ENCODE data around the gene ZNF213.

Gene ZNF213

GRCh38 chr16:3101018-3101840, 33.6 kb upstream of the ZNF213 start:
- peaks cover 4 to 42% (median 27%) of the 10 kb centered on the region in 5 donors for H3K4me1 ChIP-seq (ENCODE audit: control insufficient read depth in 5 of 5, insufficient read depth in 5 of 5, low read length in 5 of 5)
- H3K9ac ChIP-seq (ENCODE audit: low read length in 5 of 5), result no peak overlapping the region
- no peaks in the 10 kb centered on the region for H3K36me3 ChIP-seq (ENCODE audit: control insufficient read depth in 5 of 5, insufficient read depth in 5 of 5, low read length in 5 of 5)
- H3K9me3 ChIP-seq (ENCODE audit: control insufficient read depth in 5 of 5, low read length in 5 of 5), result no peaks in the 10 kb centered on the region
- H3K27me3 ChIP-seq (ENCODE audit: control insufficient read depth in 5 of 5, insufficient read depth in 4 of 5, low read length in 5 of 5), result no peaks in the 10 kb centered on the region
- peak overlapping the region; percentile 55 for H3K27ac ChIP-seq (ENCODE audit: low read depth, low read length)
- H3K4me3 ChIP-seq (ENCODE audit: low read depth in 1 of 5, low read length in 5 of 5), result peak overlapping the region in 4 of 5 donors; percentile 2 to 51 (median 28)

GRCh38 chr16:3101841-3102470, 32.9 kb upstream of the ZNF213 start:
- Histone ChIP-seq H3K27ac (ENCODE audit: low read depth, low read length) (peak overlapping the region; percentile 55), H3K4me1 (ENCODE audit: control insufficient read depth in 5 of 5, insufficient read depth in 5 of 5, low read length in 5 of 5) (peaks cover 4 to 46% (median 32%) of the 10 kb centered on the region in 5 donors), H3K27me3 (ENCODE audit: control insufficient read depth in 5 of 5, insufficient read depth in 4 of 5, low read length in 5 of 5) (no peaks in the 10 kb centered on the region), H3K9ac (ENCODE audit: low read length in 5 of 5) (peak overlapping the region in 1 of 5 donors; percentile 52), H3K4me3 (ENCODE audit: low read depth in 1 of 5, low read length in 5 of 5) (peak overlapping the region in 3 of 5 donors; percentile 6 to 44 (median 11)), H3K9me3 (ENCODE audit: control insufficient read depth in 5 of 5, low read length in 5 of 5) (no peaks in the 10 kb centered on the region), H3K36me3 (ENCODE audit: control insufficient read depth in 5 of 5, insufficient read depth in 5 of 5, low read length in 5 of 5) (no peaks in the 10 kb centered on the region)

- H3K9ac ChIP-seq (ENCODE audit: low read length in 5 of 5), result peak overlapping the region in 4 of 5 donors; percentile 64 to 85 (median 72)
- H3K36me3 ChIP-seq (ENCODE audit: control insufficient read depth in 5 of 5, insufficient read depth in 5 of 5, low read length in 5 of 5), result no peaks in the 10 kb centered on the region
- H3K4me1 ChIP-seq (ENCODE audit: control insufficient read depth in 5 of 5, insufficient read depth in 5 of 5, low read length in 5 of 5), result peaks cover 0 to 32% (median 20%) of the 10 kb centered on the region in 5 donors
- no peaks in the 10 kb centered on the region for H3K27me3 ChIP-seq (ENCODE audit: control insufficient read depth in 5 of 5, insufficient read depth in 4 of 5, low read length in 5 of 5)
- H3K4me3 ChIP-seq (ENCODE audit: low read depth in 1 of 5, low read length in 5 of 5), result peak overlapping the region in 4 of 5 donors; percentile 64 to 72 (median 67)
- no peaks in the 10 kb centered on the region for H3K9me3 ChIP-seq (ENCODE audit: control insufficient read depth in 5 of 5, low read length in 5 of 5)
- peak overlapping the region; percentile 72 for H3K27ac ChIP-seq (ENCODE audit: low read depth, low read length)
Measured at GRCh38 chr16:3106205-3106928, 28.5 kb upstream of the ZNF213 start.

- peaks cover 0 to 23% (median 20%) of the 10 kb centered on the region in 5 donors for H3K36me3 ChIP-seq (ENCODE audit: control insufficient read depth in 5 of 5, insufficient read depth in 5 of 5, low read length in 5 of 5)
- H3K4me1 ChIP-seq (ENCODE audit: control insufficient read depth in 5 of 5, insufficient read depth in 5 of 5, low read length in 5 of 5), result peaks cover 8 to 29% (median 28%) of the 10 kb centered on the region in 5 donors
- peak within 1 kb of the TSS; percentile 37 for H3K27ac ChIP-seq (ENCODE audit: low read depth, low read length)
- H3K9ac ChIP-seq (ENCODE audit: low read length in 5 of 5), result peak within 1 kb of the TSS; percentile 73 to 90 (median 80)
- H3K9me3 ChIP-seq (ENCODE audit: control insufficient read depth in 5 of 5, low read length in 5 of 5), result no peaks in the 10 kb centered on the region
- H3K27me3 ChIP-seq (ENCODE audit: control insufficient read depth in 5 of 5, insufficient read depth in 4 of 5, low read length in 5 of 5), result no peaks in the 10 kb centered on the region
- peak within 1 kb of the TSS; percentile 75 to 96 (median 85) for H3K4me3 ChIP-seq (ENCODE audit: low read depth in 1 of 5, low read length in 5 of 5)
Measured at GRCh38 chr16:3112058-3112880, 22.6 kb upstream of the ZNF213 start, which contains the start of gene ZNF205. TSS of gene ZNF205 (plus strand) at chr16:3112586. CDS start at chr16:3113431, 845 bp downstream.

GRCh38 chr16:3112881-3113574, 21.8 kb upstream of the ZNF213 start:
- no peaks in the 10 kb centered on the region for H3K27me3 ChIP-seq (ENCODE audit: control insufficient read depth in 5 of 5, insufficient read depth in 4 of 5, low read length in 5 of 5)
- no peaks in the 10 kb centered on the region for H3K9me3 ChIP-seq (ENCODE audit: control insufficient read depth in 5 of 5, low read length in 5 of 5)
- H3K27ac ChIP-seq (ENCODE audit: low read depth, low read length), result peak overlapping the region; percentile 37
- peak overlapping the region; percentile 73 to 90 (median 80) for H3K9ac ChIP-seq (ENCODE audit: low read length in 5 of 5)
- H3K4me1 ChIP-seq (ENCODE audit: control insufficient read depth in 5 of 5, insufficient read depth in 5 of 5, low read length in 5 of 5), result peaks cover 8 to 28% (median 27%) of the 10 kb centered on the region in 5 donors
- peak overlapping the region; percentile 75 to 96 (median 85) for H3K4me3 ChIP-seq (ENCODE audit: low read depth in 1 of 5, low read length in 5 of 5)
- peaks cover 0 to 25% (median 20%) of the 10 kb centered on the region in 5 donors for H3K36me3 ChIP-seq (ENCODE audit: control insufficient read depth in 5 of 5, insufficient read depth in 5 of 5, low read length in 5 of 5)

GRCh38 chr16:3113765-3114479, 20.9 kb upstream of the ZNF213 start:
- Histone ChIP-seq H3K27ac (ENCODE audit: low read depth, low read length) (peak overlapping the region; percentile 37), H3K4me1 (ENCODE audit: control insufficient read depth in 5 of 5, insufficient read depth in 5 of 5, low read length in 5 of 5) (peaks cover 8 to 28% (median 27%) of the 10 kb centered on the region in 5 donors), H3K9ac (ENCODE audit: low read length in 5 of 5) (peak overlapping the region; percentile 73 to 90 (median 80)), H3K4me3 (ENCODE audit: low read depth in 1 of 5, low read length in 5 of 5) (peak overlapping the region; percentile 75 to 96 (median 85)), H3K9me3 (ENCODE audit: control insufficient read depth in 5 of 5, low read length in 5 of 5) (no peaks in the 10 kb centered on the region), H3K36me3 (ENCODE audit: control insufficient read depth in 5 of 5, insufficient read depth in 5 of 5, low read length in 5 of 5) (peaks cover 0 to 34% (median 29%) of the 10 kb centered on the region in 5 donors), H3K27me3 (ENCODE audit: control insufficient read depth in 5 of 5, insufficient read depth in 4 of 5, low read length in 5 of 5) (no peaks in the 10 kb centered on the region)

GRCh38 chr16:3115003-3115402, 19.8 kb upstream of the ZNF213 start:
- Histone ChIP-seq H3K36me3 (ENCODE audit: control insufficient read depth in 5 of 5, insufficient read depth in 5 of 5, low read length in 5 of 5) (peaks cover 0 to 45% (median 40%) of the 10 kb centered on the region in 5 donors), H3K27ac (ENCODE audit: low read depth, low read length) (no peak overlapping the region), H3K9me3 (ENCODE audit: control insufficient read depth in 5 of 5, low read length in 5 of 5) (no peaks in the 10 kb centered on the region), H3K9ac (ENCODE audit: low read length in 5 of 5) (no peak overlapping the region), H3K27me3 (ENCODE audit: control insufficient read depth in 5 of 5, insufficient read depth in 4 of 5, low read length in 5 of 5) (no peaks in the 10 kb centered on the region), H3K4me1 (ENCODE audit: control insufficient read depth in 5 of 5, insufficient read depth in 5 of 5, low read length in 5 of 5) (peaks cover 8 to 28% (median 27%) of the 10 kb centered on the region in 5 donors), H3K4me3 (ENCODE audit: low read depth in 1 of 5, low read length in 5 of 5) (no peak overlapping the region)

- Histone ChIP-seq H3K36me3 (ENCODE audit: control insufficient read depth in 5 of 5, insufficient read depth in 5 of 5, low read length in 5 of 5) (peaks cover 0 to 51% (median 45%) of the 10 kb centered on the region in 5 donors), H3K9ac (ENCODE audit: low read length in 5 of 5) (no peak overlapping the region), H3K27ac (ENCODE audit: low read depth, low read length) (no peak overlapping the region), H3K4me1 (ENCODE audit: control insufficient read depth in 5 of 5, insufficient read depth in 5 of 5, low read length in 5 of 5) (peaks cover 8 to 28% (median 27%) of the 10 kb centered on the region in 5 donors), H3K4me3 (ENCODE audit: low read depth in 1 of 5, low read length in 5 of 5) (no peak overlapping the region), H3K9me3 (ENCODE audit: control insufficient read depth in 5 of 5, low read length in 5 of 5) (no peaks in the 10 kb centered on the region), H3K27me3 (ENCODE audit: control insufficient read depth in 5 of 5, insufficient read depth in 4 of 5, low read length in 5 of 5) (no peaks in the 10 kb centered on the region)
Measured at GRCh38 chr16:3115561-3115960, 19.3 kb upstream of the ZNF213 start.
